HG03103 (cell line): ENCODE results near the gene CORO2A.
"Not testable (repeated sequence)": the region's sequence is repeated elsewhere in the genome, so short reads cannot be mapped to it uniquely, and the experiment has no call there.

Experiments
- ATAC-seq: cut with Tn5 transposase; IDR thresholded peaks from one replicate; pipeline ENCODE4 v1.9.1; 2021; ENCODE audit warnings: low read depth; ENCODE audit not compliant: unreplicated experiment

CORO2A gene

DNA sequence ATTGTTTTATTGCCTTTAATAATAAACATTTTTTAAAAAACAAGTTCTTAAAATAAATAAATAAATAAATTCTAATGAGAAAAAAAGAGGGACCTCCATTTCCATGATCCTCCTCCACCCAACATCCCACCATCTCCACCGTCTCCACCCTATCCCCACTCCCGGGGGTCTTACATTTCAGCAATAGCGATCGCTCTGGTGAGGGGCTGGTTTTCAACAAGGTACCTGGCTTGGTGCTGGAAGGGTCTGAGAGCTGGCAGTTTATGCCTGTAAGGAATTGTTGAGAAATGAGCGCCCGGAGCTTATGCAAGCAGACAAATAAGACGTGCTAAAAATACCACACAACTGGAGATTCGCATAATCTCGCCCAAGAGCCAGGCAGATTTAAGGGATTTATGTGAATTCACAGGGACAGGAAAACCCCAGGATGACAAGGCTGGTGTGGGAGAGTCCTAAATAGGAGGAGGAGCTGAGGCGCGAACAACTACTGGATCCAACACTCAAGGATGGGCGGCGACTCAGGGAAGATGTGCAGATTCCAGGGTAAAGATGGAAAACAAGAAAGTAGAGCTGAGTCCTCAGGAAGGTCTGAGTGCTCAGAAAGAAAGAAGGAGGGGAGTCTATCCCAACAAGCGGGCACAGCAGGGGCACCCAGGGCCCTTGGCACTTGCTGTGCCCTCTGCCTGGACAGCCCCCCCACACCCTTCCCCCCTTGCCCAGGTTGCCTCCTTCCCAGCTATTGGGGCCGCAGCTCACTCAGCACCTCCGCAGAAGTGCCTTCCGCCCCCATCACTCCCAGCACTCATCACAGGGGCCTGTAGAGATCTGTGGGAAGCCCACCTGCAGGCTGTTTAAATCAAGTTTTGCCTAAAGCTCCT, 100.5 kb downstream of the CORO2A start:
- no peak for ATAC-seq

DNA sequence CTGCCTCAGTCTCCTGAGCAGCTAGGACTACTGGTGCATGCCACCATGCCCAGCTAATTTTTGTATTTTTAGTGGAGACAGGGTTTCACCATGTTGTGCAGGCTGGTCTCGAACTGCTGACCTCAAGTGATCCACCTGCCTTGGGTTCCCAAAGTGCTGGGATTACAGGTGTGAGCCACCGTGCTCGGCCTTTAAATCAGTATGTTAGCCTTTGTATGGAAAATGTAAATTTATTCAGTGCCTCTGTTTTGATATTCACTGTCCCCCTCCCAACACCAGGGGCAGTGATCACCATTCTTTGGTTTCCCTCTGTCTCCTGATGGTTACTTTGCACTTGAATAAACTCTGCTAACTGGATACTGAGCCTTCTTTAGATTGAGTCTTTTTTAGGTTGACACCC, 101.8 kb downstream of the CORO2A start:
- not testable (repeated sequence) for ATAC-seq

DNA sequence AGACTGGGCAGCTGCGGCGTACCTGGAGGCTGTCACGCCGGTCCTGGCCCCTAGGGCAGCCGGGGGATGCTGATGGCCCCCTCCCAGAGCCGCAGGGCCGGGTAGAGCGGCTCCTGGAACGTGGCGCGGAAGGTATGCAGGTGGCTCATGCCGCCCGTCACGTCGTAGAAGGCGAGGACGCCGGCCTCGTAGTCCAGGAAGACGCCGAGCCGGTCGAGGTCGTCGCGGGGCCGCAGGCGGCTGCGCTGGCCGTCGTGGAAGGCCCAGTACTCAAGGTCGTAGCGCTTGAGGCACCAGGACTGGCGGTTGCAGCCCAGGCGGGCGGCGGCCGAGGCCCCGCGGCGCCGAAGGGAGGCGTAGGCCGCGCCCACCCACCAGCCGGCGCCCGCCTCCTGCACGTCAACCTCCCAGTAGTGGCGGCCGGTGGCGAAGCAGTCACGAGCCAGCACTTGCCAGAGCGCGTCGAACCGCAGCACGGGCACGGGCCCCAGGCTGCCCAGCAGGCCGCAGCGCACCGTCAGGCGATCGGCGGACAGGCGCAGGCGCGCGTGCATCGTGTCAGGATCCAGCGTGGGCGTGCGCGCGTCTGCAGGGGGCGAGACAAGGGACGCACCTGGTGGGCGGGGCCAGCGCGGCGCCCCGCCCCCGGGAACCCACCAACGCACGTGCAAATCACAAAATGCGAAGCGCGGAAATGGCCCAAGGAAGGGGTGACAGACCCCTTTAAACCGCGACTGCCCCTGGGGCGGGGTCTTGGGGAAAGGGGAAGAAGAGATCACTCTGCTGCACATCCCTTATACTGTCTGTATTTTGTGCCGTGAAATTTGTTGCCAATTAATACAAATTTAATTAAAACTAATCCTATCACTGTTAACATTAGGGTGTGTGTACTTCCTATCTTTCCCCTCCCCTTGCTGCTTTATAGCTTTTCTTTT, 104.8 kb downstream of the CORO2A start:
- no peak for ATAC-seq

DNA sequence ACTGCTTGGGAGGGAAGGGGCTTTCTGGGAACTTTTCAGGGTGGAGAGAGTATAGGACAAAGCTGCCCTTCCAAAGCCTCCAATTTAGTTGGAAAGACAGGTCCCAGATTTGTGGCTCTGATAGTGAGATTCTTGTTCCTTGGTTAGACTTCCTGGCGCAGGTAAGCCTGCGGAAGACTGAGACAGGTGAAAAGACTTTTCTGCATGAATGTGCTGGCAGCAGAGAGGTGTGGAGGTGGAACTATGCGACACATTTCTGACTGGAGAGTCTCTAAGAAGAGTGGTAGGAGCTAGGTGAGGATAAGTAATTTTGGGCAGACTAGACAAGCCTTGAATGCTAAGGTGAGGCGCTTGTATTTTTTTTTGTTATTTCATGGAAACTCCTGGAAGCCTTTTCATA, 106.0 kb downstream of the CORO2A start:
- ATAC-seq = no peak

DNA sequence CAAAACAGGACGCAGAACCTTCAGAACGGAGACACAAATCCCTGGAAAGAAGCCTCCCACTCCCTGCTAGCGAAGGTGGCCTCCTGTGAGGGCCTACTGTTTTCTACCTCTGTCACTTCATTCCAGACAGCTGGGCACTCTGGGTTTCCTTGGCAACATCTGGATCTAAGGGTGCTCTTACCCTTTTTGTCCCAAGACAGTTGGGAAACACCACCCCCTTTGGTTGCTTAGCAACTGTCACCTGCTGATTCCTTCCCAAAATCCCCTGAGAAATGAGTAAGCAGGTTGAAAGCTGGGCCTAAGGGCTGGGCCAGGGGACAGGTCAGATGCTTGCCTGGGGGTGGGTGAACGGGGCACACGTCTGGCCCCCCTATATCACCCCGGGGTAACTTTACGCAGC, 106.5 kb downstream of the CORO2A start:
- ATAC-seq = no peak

DNA sequence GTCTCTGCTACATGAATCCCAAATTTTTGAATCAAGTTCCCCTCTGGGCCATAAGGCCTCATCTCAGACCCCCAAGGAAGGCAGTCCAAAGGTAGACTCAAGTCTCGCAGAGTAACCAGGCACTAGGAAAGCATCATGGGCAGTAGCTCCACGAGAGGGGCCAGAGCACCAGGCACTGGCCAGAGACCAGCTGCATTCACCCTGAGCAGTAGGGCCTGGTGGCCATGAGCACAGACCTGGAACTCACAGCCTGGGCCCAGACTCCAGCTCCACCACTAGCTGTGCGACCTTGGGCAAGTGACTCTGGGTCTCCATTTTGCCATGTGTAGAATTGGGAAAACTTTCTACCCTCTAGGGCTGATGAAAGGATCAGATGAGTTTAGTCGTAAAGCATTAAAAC, 107.4 kb downstream of the CORO2A start:
- no peak for ATAC-seq

DNA sequence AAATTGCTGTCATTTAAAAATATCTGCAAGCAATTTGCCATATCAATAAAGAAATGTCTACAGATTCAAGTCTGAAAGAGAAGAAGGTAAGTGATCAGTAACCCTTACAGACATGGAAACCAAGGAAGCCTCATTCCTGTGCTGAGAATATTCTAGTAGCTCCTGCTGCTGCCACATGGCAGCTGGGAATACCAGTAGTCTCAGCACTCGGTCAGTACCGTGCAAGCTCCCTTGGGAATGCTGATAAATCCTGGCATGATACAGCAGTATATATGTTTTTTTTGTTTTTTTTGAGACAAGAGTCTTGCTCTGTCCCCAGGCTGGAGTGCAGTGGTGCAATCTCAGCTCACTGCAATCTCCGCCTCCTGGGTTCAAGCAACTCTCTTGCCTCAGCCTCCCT, 108.0 kb downstream of the CORO2A start:
- no peak for ATAC-seq

DNA sequence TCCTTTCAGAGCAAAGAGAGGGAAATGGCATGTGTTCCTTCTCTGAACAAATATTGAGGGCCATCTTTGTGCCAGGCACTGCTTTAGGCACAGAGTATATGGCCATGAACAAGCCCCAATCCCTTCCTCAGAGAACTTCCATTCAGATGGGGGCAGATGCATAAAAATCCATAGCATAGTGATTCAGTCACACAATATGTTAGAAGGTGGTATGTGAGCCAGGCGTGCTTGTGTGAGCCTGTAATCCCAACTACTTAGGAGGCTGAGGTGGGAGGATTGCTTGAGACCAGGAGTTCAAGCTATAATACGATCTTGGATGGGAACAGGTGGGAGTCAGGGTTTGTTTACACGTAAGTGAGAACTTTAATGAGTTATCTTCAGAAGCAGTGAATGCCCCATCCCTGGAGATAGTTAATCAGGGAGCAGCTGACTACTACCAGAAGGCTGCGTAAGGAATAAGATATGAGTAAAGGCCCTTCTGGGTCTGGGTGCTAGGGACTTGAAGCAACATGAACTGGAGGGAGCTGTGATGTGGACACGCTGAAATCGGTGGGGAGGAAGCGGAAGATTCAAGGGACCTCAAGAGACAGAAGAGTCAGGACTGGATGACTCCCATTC, 108.8 kb downstream of the CORO2A start:
- no peak for ATAC-seq

DNA sequence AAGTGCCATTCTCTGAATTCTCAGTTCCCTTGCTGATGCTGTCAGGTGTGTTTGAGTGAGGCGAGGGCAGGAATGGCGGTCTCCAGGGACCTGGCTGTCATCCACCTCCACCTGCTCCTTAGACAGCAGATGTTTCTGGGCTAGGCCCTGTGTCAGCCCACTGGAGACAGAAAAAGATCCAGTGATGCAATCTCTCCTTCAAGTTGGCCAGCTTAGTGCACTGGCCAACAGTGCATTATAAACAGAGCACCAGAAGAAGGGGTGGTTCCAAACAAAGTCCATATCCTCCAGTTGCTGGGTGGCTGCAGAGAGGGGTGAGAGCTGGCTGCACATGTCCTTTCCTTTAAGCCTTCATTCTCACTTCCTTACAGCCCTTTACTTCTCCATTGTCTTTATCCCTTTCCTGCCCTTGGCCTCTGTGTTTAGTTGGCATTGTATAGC, 109.4 kb downstream of the CORO2A start:
- no peak for ATAC-seq

DNA sequence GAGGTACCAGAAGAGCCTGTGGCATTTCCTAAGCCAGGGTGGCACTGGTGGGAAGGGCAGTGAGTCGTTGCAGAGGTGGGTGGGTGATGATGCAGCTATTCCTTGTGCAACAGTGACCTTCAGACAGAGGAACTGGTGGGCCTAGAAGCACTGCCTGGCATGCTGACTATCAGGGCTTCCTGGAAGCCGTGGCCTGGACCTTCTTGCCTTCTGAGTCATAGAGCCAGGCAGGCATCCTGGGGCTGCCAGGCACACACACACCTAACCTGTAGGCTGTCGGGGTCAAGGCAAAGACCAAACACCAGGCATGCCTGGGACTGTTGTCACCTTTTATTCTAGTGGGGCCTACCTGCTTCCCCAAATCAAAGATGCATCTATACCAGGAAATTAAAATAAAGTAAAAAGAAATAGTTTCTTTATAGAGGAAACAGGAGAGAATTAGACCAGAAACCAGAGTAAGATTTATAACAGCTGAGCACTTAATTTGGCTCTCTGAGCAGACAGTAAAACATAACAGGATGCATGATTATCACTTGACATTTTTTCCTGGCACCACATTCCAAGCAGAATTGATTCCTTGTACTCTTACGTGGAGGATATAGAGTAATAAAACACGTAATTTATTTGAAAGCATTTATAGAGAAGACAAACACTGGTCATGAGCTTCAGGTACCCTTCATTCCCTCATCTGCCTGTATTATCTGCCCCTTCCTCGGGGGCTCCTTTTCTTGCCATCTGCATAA, 110.8 kb downstream of the CORO2A start:
- ATAC-seq = no peak

DNA sequence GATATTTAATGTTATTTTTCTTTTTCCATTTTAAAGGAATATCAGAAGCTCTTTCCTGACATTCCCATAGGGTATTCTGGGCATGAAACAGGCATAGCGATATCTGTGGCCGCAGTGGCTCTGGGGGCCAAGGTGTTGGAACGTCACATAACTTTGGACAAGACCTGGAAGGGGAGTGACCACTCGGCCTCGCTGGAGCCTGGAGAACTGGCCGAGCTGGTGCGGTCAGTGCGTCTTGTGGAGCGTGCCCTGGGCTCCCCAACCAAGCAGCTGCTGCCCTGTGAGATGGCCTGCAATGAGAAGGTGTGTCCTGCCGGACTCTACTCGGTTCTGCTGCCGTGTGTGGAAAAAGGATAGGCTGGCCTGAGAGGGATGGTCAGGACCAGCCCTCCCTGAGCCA, 111.7 kb downstream of the CORO2A start:
- ATAC-seq = no peak

DNA sequence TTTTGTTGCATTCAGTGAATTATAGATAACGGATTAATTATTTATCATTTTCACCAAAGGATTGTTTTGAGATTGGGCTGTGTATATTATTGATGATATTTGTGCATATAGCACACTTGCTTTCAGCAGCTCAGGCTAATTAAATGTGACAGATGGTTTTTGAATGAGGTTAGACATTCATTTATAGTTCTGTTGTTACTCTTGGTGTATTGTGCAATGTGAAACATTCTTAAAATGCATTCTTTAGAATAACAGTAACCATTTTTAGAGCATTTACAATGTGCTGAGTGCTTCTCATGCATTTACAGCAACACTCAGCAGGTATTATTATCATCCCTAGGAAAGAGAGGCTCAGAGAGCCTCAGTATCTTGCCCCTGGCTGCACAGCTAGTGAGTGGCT, 112.1 kb downstream of the CORO2A start:
- ATAC-seq = no peak

DNA sequence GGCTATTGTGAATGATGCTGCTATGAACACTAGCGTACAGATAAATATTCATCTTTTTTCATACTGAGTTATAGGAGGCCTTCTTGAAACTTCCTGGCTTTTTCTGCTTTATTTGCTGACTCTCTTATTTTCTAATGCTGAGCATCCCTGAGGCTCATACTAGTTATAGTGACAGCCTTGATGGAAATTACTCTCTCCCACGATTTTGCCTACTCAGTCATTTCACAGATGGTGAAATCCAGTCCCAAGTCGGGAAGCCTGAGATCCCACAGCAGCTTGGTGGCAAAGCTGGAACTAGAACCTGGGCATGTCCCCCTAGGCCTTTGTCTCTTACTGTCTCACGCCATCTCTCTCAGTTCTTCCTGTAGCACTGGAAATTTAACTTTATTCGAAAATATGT, 113.5 kb downstream of the CORO2A start:
- no peak for ATAC-seq

DNA sequence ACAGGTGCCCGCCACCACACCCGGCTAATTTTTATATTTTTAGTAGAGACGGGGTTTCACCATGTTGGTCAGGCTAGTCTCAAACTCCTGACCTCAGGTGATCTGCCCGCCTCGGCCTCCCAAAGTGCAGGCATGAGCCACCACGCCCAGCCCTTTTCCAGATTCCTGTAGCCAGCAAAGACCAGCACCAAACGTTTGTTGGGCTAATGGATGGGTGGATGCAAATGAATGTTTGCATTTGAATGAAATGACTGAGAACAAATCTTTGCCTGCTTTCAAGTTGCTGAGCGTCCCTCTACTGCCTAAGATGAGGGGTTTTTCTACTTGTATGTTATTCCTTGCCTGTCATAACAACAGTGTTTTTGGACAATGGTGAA, 115.9 kb downstream of the CORO2A start:
- ATAC-seq = not testable (repeated sequence)

DNA sequence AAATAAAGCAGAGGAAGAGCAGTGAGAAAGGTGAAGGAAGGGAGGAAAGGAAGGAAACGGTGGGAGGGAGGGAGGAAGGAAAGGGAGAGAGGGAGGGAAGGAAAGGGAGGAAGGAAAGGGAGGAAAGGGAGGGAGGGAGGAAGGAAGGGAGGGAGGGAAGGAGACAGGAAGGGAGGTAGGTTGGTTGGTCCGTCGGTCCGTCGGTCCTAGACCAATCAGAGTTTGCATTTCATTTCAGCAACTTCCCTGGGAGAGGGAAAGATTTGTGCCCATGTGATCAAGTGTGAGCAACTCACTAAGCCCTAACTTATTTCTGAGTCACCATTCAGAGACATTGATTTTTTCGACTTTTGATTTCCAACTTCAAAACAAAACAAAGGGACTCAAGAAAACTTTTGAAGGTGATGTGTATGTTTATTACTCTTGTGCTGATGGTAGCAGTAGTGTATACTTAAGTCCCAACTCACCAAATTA, 117.1 kb downstream of the CORO2A start:
- ATAC-seq = no peak

DNA sequence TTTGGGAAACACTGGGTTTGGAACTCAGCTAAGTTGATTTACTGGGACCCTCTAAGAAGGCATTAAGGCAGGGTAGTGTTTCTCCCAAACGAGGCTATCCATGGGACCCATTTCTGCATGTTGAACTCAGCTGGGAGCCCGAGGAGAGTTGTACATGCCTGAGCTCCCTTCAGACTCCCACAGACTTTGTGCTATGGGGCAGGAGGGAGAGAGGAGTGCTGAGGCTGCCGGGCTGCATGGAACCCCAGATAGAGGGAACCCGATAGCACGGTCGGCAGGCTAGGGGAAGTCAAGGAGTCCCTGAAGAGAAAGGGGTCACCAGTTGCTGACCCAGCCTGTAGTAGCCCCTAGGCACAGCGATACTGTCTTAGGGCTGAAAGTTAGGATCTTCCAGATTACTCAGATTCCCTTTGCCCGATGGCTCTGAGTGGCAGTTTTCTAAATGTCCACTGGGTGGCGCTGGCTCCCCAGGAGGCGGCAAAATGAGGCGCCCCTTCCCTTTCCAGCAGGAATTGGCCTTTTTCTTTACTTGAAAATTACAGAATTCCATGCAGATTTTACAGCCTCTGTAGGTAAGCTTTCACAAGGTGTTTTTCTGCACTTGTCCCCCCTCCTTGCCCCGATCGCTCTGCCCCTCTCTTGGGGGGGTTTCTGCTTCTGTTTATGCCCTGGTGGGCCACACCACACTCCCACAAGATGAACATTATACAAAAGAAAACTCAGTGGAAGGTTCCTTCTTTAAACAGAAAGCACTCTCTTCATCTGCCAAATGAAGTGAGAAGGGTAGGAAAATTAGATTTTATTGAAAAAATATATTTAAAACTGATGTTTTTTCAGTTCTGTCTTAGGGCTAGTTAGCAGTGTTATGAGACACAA, 118.1 kb downstream of the CORO2A start:
- no peak for ATAC-seq

DNA sequence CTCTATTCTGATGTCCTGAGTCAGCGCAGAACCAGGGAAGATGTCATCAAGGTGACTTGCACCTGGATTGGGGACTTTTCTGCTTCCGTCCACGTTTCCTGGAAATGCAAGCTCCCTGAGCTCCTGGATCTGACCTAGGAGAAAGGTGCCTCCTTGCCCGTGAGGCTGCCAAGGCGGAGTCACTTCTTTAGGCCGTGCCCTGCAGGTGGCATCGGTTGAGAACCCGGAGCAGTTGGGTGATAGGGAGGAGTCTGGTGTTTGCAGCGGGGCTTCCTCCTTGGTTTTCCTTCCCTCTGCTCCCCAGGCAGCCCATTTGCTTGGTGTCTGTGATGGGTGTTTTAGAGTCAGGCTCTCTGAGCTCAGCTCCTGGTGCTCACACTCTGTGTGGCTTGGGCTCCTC, 120.7 kb downstream of the CORO2A start:
- no peak for ATAC-seq
